GM23338 (cell line): ENCODE measurements around the gene MAP3K13. TPM values are rescaled to one million over a fixed set of nuclear protein-coding genes. Genes with fewer than 3 reads are reported as not detected.

ENCODE experiments used
- ATAC-seq: fragments of 200-7000 bp; cut with Tn5 transposase; 3 replicates; pipeline ENCODE4 v1.9.1; 2020
- DNase-seq: peaks from one replicate; pipeline ENCODE4 v3.0.0-alpha.2; 2015; ENCODE audit warnings: low spot score
- H2AFZ ChIP-seq: fragments of 200-600 bp; sonication (generic); 2 replicates; pipeline ENCODE4 v1.8.0; 2016; ENCODE audit warnings: antibody characterized with exemption, mild to moderate bottlenecking, moderate library complexity
- H3F3A ChIP-seq: fragments of 200-600 bp; sonication (generic); replicated peaks from 2 replicates; pipeline ENCODE4 v1.8.0; 2017; ENCODE audit warnings: antibody characterized with exemption, mixed run types, low read depth
- H3K27ac ChIP-seq: fragments of 200-600 bp; sonication (generic); 2 replicates; pipeline ENCODE4 v1.6.1; 2016; ENCODE audit warnings: low read depth
- H3K27me3 ChIP-seq: fragments of 200-600 bp; sonication (generic); 2 replicates; pipeline ENCODE4 v1.8.0; 2016; ENCODE audit warnings: mild to moderate bottlenecking, mixed run types, moderate library complexity; ENCODE audit not compliant: insufficient read depth
- H3K36me3 ChIP-seq: fragments of 200-600 bp; sonication (generic); 2 replicates; pipeline ENCODE4 v1.8.0; 2016; ENCODE audit warnings: mild to moderate bottlenecking; ENCODE audit not compliant: insufficient read depth
- H3K4me1 ChIP-seq: fragments of 200-600 bp; sonication (generic); 2 replicates; pipeline ENCODE4 v1.8.0; 2016; ENCODE audit warnings: mild to moderate bottlenecking, moderate library complexity; ENCODE audit not compliant: insufficient read depth
- H3K4me2 ChIP-seq: fragments of 200-600 bp; sonication (generic); 2 replicates; pipeline ENCODE4 v1.7.1; 2017; ENCODE audit warnings: mixed run types
- H3K4me3 ChIP-seq: fragments of 200-600 bp; sonication (generic); 2 replicates; pipeline ENCODE4 v1.6.1; 2016; ENCODE audit warnings: mixed run types
- H3K79me2 ChIP-seq: fragments of 200-600 bp; sonication (generic); replicated peaks from 2 replicates; pipeline ENCODE4 v1.8.0; 2017; ENCODE audit warnings: mild to moderate bottlenecking; ENCODE audit not compliant: insufficient read depth
- H3K9me2 ChIP-seq: fragments of 200-600 bp; sonication (generic); 2 replicates; pipeline ENCODE4 v1.8.0; 2017; ENCODE audit not compliant: insufficient read depth
- H4K20me1 ChIP-seq: fragments of 200-600 bp; sonication (generic); replicated peaks from 2 replicates; pipeline ENCODE4 v1.8.0; 2017; ENCODE audit warnings: mild to moderate bottlenecking; ENCODE audit not compliant: insufficient read depth
- H3K27ac Mint-ChIP-seq: 2 replicates; pipeline ENCODE4 v1.8.0; 2020; ENCODE audit warnings: inconsistent platforms, mild to moderate bottlenecking, moderate library complexity, mixed read lengths
- H3K27me3 Mint-ChIP-seq: 3 replicates; pipeline ENCODE4 v1.8.0; 2022; ENCODE audit warnings: low read depth, mild to moderate bottlenecking, moderate library complexity, mixed read lengths, inconsistent platforms; ENCODE audit not compliant: insufficient read depth, poor library complexity
- H3K36me3 Mint-ChIP-seq: 3 replicates; pipeline ENCODE4 v1.8.0; 2021; ENCODE audit warnings: low read depth, mild to moderate bottlenecking, inconsistent platforms, moderate library complexity, mixed read lengths
- H3K4me1 Mint-ChIP-seq: 3 replicates; pipeline ENCODE4 v1.8.0; 2020; ENCODE audit warnings: mild to moderate bottlenecking, inconsistent platforms, mixed read lengths
- H3K4me3 Mint-ChIP-seq: 3 replicates; pipeline ENCODE4 v1.8.0; 2021; ENCODE audit warnings: moderate library complexity, mild to moderate bottlenecking, inconsistent platforms, mixed read lengths
- H3K9me3 Mint-ChIP-seq: 3 replicates; pipeline ENCODE4 v1.8.0; 2020; ENCODE audit warnings: moderate library complexity, mild to moderate bottlenecking, inconsistent platforms, mixed read lengths
- CREB1 ChIP-seq: fragments of 250-450 bp; sonication (Bioruptor Pico); IDR thresholded peaks from 2 replicates; pipeline ENCODE4 v1.5.0; 2020; ENCODE audit warnings: low read depth, mild to moderate bottlenecking, moderate library complexity
- CTCF ChIP-seq, 2 experiments: fragments of 200-600 bp in 1 of 2; sonication (generic) in 1 of 2; conservative IDR thresholded peaks; 2 replicates each; pipeline versions ENCODE4 v1.5.1 to v1.6.1; 2016 to 2017; ENCODE audit warnings: antibody characterized with exemption in 2 of 2, low read depth in 2 of 2, mild to moderate bottlenecking in 2 of 2, moderate library complexity in 1 of 2
- EZH2 ChIP-seq: fragments of 200-600 bp; sonication (generic); IDR thresholded peaks from one replicate; pipeline ENCODE4 v1.8.0; 2017; ENCODE audit warnings: antibody characterized with exemption, mild to moderate bottlenecking, low read depth; ENCODE audit not compliant: unreplicated experiment
- EZH2phosphoT487 ChIP-seq: fragments of 200-600 bp; sonication (generic); IDR thresholded peaks from one replicate; pipeline ENCODE4 v1.8.1; 2018; ENCODE audit warnings: antibody characterized with exemption; ENCODE audit not compliant: unreplicated experiment
- JUNB ChIP-seq: IDR thresholded peaks from one replicate; pipeline ENCODE4 v1.6.1; 2016; ENCODE audit warnings: antibody characterized with exemption; ENCODE audit not compliant: unreplicated experiment
- NANOG ChIP-seq: IDR thresholded peaks from 2 replicates; pipeline ENCODE4 v1.6.1; 2016; ENCODE audit warnings: antibody characterized with exemption, borderline replicate concordance
- POLR2AphosphoS5 ChIP-seq: IDR thresholded peaks from 2 replicates; pipeline ENCODE4 v1.6.1; 2016; ENCODE audit warnings: antibody characterized with exemption, low read depth
- STAT1 ChIP-seq: IDR thresholded peaks from one replicate; pipeline ENCODE4 v1.6.1; 2016; ENCODE audit warnings: antibody characterized with exemption; ENCODE audit not compliant: unreplicated experiment
- ZNF114 ChIP-seq: fragments of 250-450 bp; sonication (Bioruptor Pico); IDR thresholded peaks from 2 replicates; pipeline ENCODE4 v1.5.0; 2020; ENCODE audit warnings: mild to moderate bottlenecking, moderate library complexity
- ZNF331 ChIP-seq: fragments of 250-450 bp; sonication (Bioruptor Pico); IDR thresholded peaks from 2 replicates; pipeline ENCODE4 v1.5.0; 2020; ENCODE audit warnings: low read depth, mild to moderate bottlenecking, moderate library complexity
- polyA plus RNA-seq: library from polyadenylated mRNA; unstranded; fragments of >200 nt; fragmentation: Nextera tagmentation; extraction: Ambion mirVana; gene quantifications from 2 replicates; pipeline ENCODE4 v1.2.1, GENCODE V29; 2016
- total RNA-seq: library from RNA; depleted of rRNA; stranded (reverse); fragments of >200 nt; shearing (Covaris generic); gene quantifications from 2 replicates; pipeline ENCODE4 v1.2.3, GENCODE V29; 2014
- TF ChIP-seq, protein P1 (sequence below): IDR thresholded peaks from one replicate; pipeline ENCODE4 v1.6.1; 2018; ENCODE audit warnings: antibody characterized with exemption; ENCODE audit not compliant: unreplicated experiment

The MAP3K13 gene
- total and polyA plus RNA-seq, 2 experiments from 2014 or later = 10.7 to 129 TPM

DNA sequence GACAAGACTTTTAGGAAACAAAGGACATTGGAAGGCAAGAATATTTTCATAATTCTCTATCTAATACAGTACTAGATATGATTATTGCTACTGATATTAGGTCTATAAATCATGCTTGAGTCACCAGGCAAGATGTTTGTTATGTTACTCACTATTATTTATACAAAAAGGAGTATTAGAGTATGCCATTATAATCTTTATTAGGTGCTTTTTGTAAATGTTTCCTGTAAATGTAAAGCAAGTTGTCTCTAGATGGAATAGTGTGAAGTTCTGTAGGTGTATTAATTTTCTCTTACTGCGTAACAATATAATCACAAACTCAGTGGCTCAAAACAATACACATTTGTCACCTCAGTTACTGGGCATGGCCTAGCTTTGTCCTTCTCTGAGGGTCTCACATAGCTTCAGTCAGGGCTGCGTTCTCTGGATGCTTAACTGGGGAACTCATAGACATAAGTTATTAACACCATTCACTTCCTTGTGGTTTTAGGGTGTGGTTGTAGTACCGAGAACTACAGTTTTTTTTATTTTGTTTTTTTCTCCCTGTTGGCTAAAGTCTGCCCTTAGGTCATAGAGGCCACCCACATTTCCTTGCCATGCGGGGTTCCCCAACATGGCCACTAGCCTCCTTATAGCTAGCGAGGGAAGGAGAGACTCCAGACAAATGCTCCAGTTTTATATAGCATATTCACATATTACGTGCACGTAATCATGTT lies 20.3 kb upstream of the MAP3K13 start:
- Histone ChIP-seq H4K20me1 (no peaks in the 10 kb centered on the region; the same call in 1 of the 2 replicates), H3F3A (no peaks in the 10 kb centered on the region), H2AFZ (no peak overlapping the region), H3K4me1 (no peaks in the 10 kb centered on the region), H3K36me3 (no peaks in the 10 kb centered on the region), H3K27me3 (no peaks in the 10 kb centered on the region), H3K4me2 (no peak overlapping the region), H3K9me2 (no peaks in the 10 kb centered on the region), H3K27ac (no peak overlapping the region), H3K4me3 (no peak overlapping the region), H3K79me2 (no peaks in the 10 kb centered on the region)
- Mint-ChIP-seq H3K36me3 (0 out of 3 replicates have a peak, but pooled peaks cover 3% of the 10 kb centered on the region), H3K4me1 (no peaks in the 10 kb centered on the region), H3K27ac (no peak overlapping the region), H3K27me3 (peaks cover 2% of the 10 kb centered on the region), H3K9me3 (peaks cover 7% of the 10 kb centered on the region; the same call in 2 of the 3 replicates), H3K4me3 (no peak overlapping the region)
- TF ChIP-seq EZH2phosphoT487 = no peak
- ATAC-seq = no peak
- no peak for DNase-seq

GRCh38 chr3:185347399-185347798 lies 15.5 kb upstream of the MAP3K13 start:
- no peaks in the 10 kb centered on the region; the same call in 1 of the 2 replicates for H3K9me2 ChIP-seq
- no peaks in the 10 kb centered on the region for H3K36me3 ChIP-seq
- no peak overlapping the region for H2AFZ ChIP-seq
- H3K4me3 ChIP-seq = no peak overlapping the region
- Mint-ChIP-seq H3K36me3 (0 out of 3 replicates have a peak, but pooled peaks cover 3% of the 10 kb centered on the region), H3K27me3 (peaks cover 2% of the 10 kb centered on the region), H3K4me1 (no peaks in the 10 kb centered on the region), H3K4me3 (no peak overlapping the region), H3K9me3 (peaks cover 7% of the 10 kb centered on the region; the same call in 2 of the 3 replicates), H3K27ac (no peak overlapping the region)
- H3F3A ChIP-seq = no peaks in the 10 kb centered on the region
- DNase-seq (no peak), ATAC-seq (no peak)
- H4K20me1 ChIP-seq = no peaks in the 10 kb centered on the region; the same call in 1 of the 2 replicates
- H3K4me1 ChIP-seq = no peaks in the 10 kb centered on the region
- H3K27me3 ChIP-seq = no peaks in the 10 kb centered on the region; the same call in none of the 2 replicates
- no peaks in the 10 kb centered on the region for H3K79me2 ChIP-seq
- H3K27ac ChIP-seq = no peak overlapping the region
- H3K4me2 ChIP-seq = no peak overlapping the region
- TF ChIP-seq STAT1 = no peak
- no peak for TF ChIP-seq JUNB
- TF ChIP-seq ZNF114 (CRISPR knock-in tag) = no peak
- no peak for TF ChIP-seq EZH2phosphoT487
- TF ChIP-seq CREB1 (CRISPR knock-in tag) = no peak
- TF ChIP-seq ZNF331 (CRISPR knock-in tag) = no peak
- no peak for TF ChIP-seq POLR2AphosphoS5
- no peak for TF ChIP-seq EZH2
- TF ChIP-seq CTCF (conservative IDR thresholded peaks at IDR 0.05; ENCODE audit: low read depth in 2 of 2) = no peak
- no peak for TF ChIP-seq NANOG
- TF ChIP-seq, protein P1, sequence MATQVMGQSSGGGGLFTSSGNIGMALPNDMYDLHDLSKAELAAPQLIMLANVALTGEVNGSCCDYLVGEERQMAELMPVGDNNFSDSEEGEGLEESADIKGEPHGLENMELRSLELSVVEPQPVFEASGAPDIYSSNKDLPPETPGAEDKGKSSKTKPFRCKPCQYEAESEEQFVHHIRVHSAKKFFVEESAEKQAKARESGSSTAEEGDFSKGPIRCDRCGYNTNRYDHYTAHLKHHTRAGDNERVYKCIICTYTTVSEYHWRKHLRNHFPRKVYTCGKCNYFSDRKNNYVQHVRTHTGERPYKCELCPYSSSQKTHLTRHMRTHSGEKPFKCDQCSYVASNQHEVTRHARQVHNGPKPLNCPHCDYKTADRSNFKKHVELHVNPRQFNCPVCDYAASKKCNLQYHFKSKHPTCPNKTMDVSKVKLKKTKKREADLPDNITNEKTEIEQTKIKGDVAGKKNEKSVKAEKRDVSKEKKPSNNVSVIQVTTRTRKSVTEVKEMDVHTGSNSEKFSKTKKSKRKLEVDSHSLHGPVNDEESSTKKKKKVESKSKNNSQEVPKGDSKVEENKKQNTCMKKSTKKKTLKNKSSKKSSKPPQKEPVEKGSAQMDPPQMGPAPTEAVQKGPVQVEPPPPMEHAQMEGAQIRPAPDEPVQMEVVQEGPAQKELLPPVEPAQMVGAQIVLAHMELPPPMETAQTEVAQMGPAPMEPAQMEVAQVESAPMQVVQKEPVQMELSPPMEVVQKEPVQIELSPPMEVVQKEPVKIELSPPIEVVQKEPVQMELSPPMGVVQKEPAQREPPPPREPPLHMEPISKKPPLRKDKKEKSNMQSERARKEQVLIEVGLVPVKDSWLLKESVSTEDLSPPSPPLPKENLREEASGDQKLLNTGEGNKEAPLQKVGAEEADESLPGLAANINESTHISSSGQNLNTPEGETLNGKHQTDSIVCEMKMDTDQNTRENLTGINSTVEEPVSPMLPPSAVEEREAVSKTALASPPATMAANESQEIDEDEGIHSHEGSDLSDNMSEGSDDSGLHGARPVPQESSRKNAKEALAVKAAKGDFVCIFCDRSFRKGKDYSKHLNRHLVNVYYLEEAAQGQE = no peak
